HCT116 (cell line): ENCODE data around the gene EPG5. TPM values are rescaled to one million over a fixed set of nuclear protein-coding genes. Genes with fewer than 3 reads are reported as not detected.

Experiments
- ATAC-seq: fragments of 200-7000 bp; cut with Tn5 transposase; 2 replicates; pipeline ENCODE4 v1.9.1; 2020; ENCODE audit warnings: mild to moderate bottlenecking, moderate library complexity
- BruUV-seq: library from RNA; stranded (reverse); fragments of 400-500 nt; replicated peaks from 2 replicates; lab custom pipeline; 2021; lab: Mats Ljungman, UMichigan
- CTCF ChIA-PET: fragments of 300-600 bp; sonication (Branson Sonifier 250); formaldehyde crosslinking; loops from one replicate; lab custom pipeline; 2021; ENCODE audit warnings: antibody characterized with exemption; lab: Charles Lee
- POLR2A ChIA-PET: fragments of 300-600, 350-600 bp; sonication (Branson Sonifier 250); formaldehyde crosslinking; loops from one replicate; lab custom pipeline; 2021; ENCODE audit warnings: antibody characterized with exemption; lab: Charles Lee
- RAD21 ChIA-PET, 2 experiments: fragments of 300-600 bp; sonication (Branson Sonifier 250); formaldehyde crosslinking; loops; one replicate each; lab custom pipeline; 2023; ENCODE audit warnings: low total read pairs in 2 of 2; ENCODE audit not compliant: uncharacterized antibody in 2 of 2, unreplicated experiment in 2 of 2, low non-redundant PET in 1 of 2; lab: Charles Lee
- DNase-seq: peaks from one replicate; pipeline ENCODE4 v3.0.0-alpha.2; 2010; ENCODE audit warnings: low read depth, low spot score
- H2AFZ ChIP-seq: fragments of 200-600 bp; shearing (Covaris generic), sonication (generic); 2 replicates; pipeline ENCODE4 v1.6.1; 2017; ENCODE audit warnings: low read depth, mixed run types, mixed read lengths, antibody characterized with exemption, low read length; ENCODE audit not compliant: poor library complexity, severe bottlenecking
- H3K27ac ChIP-seq: 2 replicates; pipeline ENCODE4 v1.5.1; 2012; ENCODE audit warnings: low read depth, low read length
- H3K27me3 ChIP-seq: fragments of 200-600 bp; sonication (generic); 2 replicates; pipeline ENCODE4 v1.6.1; 2016; ENCODE audit warnings: mixed run types, low read length, mixed read lengths; ENCODE audit not compliant: insufficient read depth
- H3K36me3 ChIP-seq, 2 experiments: fragments of 200-500 bp in 1 of 2; fragments of 200-600 bp in 1 of 2; sonication (Bioruptor generic) in 1 of 2; sonication (generic) in 1 of 2; 2 replicates each; pipeline versions ENCODE4 v1.5.1 to v1.6.1; 2014 to 2016; ENCODE audit warnings: low read length in 2 of 2, inconsistent platforms in 1 of 2, mixed read lengths in 1 of 2, mixed run types in 1 of 2; ENCODE audit not compliant: insufficient read depth in 2 of 2, control insufficient read depth in 1 of 2
- H3K4me1 ChIP-seq, 2 experiments: fragments of 200-600 bp in 1 of 2; sonication (generic) in 1 of 2; 2 replicates each; pipeline versions ENCODE4 v1.5.1 to v1.6.1; 2012 to 2017; ENCODE audit warnings: low read length in 2 of 2, inconsistent platforms in 1 of 2, mild to moderate bottlenecking in 1 of 2, mixed read lengths in 1 of 2, mixed run types in 1 of 2, moderate library complexity in 1 of 2; ENCODE audit not compliant: insufficient read depth in 2 of 2, control insufficient read depth in 1 of 2
- H3K4me2 ChIP-seq: fragments of 200-600 bp; sonication (generic); 2 replicates; pipeline ENCODE4 v1.6.1; 2017; ENCODE audit warnings: mixed run types, low read length, mixed read lengths
- H3K4me3 ChIP-seq, 2 experiments: fragments of 200-600 bp in 1 of 2; sonication (generic) in 1 of 2; replicated peaks in 1 of 2; 2 replicates each; pipeline ENCODE4 v1.5.1; 2011 to 2016; ENCODE audit warnings: low read length in 2 of 2, control low read depth in 1 of 2, low read depth in 1 of 2, mild to moderate bottlenecking in 1 of 2, mixed read lengths in 1 of 2, mixed run types in 1 of 2
- H3K79me2 ChIP-seq: fragments of 200-600 bp; sonication (generic); 2 replicates; pipeline ENCODE4 v1.6.1; 2017; ENCODE audit warnings: mild to moderate bottlenecking, mixed run types, low read length, moderate library complexity, mixed read lengths; ENCODE audit not compliant: insufficient read depth
- H3K9ac ChIP-seq: fragments of 200-600 bp; sonication (generic); 2 replicates; pipeline ENCODE4 v1.6.1; 2016; ENCODE audit warnings: low read length, mixed read lengths
- H3K9me2 ChIP-seq: fragments of 200-600 bp; sonication (generic), shearing (Covaris generic); 2 replicates; pipeline ENCODE4 v1.6.1; 2017; ENCODE audit warnings: mixed run types, mild to moderate bottlenecking, moderate library complexity; ENCODE audit not compliant: insufficient read depth
- H3K9me3 ChIP-seq, 2 experiments: fragments of 200-500 bp in 1 of 2; fragments of 200-600 bp in 1 of 2; sonication (Bioruptor generic) in 1 of 2; sonication (generic) in 1 of 2; 2 replicates each; pipeline ENCODE4 v1.6.1; 2014 to 2017; ENCODE audit warnings: low read length in 2 of 2, mixed read lengths in 2 of 2, inconsistent platforms in 1 of 2, low read depth in 1 of 2, mild to moderate bottlenecking in 1 of 2, mixed run types in 1 of 2, moderate library complexity in 1 of 2; ENCODE audit not compliant: control insufficient read depth in 1 of 2, insufficient read depth in 1 of 2
- H4K20me1 ChIP-seq: fragments of 200-600 bp; sonication (generic), shearing (Covaris generic); 2 replicates; pipeline ENCODE4 v1.6.1; 2017; ENCODE audit warnings: mixed run types, mild to moderate bottlenecking, moderate library complexity; ENCODE audit not compliant: insufficient read depth
- EGR1 ChIP-seq: IDR thresholded peaks from 2 replicates; pipeline ENCODE4 v1.6.1; 2012; ENCODE audit warnings: low read depth
- EZH2 ChIP-seq: fragments of 200-600 bp; sonication (generic); IDR thresholded peaks from 2 replicates; pipeline ENCODE4 v1.6.1; 2017; ENCODE audit warnings: antibody characterized with exemption, mixed run types
- POLR2A ChIP-seq: IDR thresholded peaks from 2 replicates; pipeline ENCODE4 v1.7.0; 2011; ENCODE audit warnings: borderline replicate concordance; ENCODE audit not compliant: insufficient read depth, insufficient read length; ENCODE audit errors: extremely low read depth
- SP1 ChIP-seq: IDR thresholded peaks from 2 replicates; pipeline ENCODE4 v1.6.1; 2012; ENCODE audit warnings: low read depth
- ZFX ChIP-seq: fragments of 450-650 bp; IDR thresholded peaks from 2 replicates; pipeline ENCODE4 v1.6.1; 2017
- ZNF274 ChIP-seq: fragments of 200-500 bp; sonication (Bioruptor generic); IDR thresholded peaks from 2 replicates; pipeline ENCODE4 v1.6.1; 2014; ENCODE audit warnings: mild to moderate bottlenecking, low read depth, low read length, inconsistent platforms
- intact Hi-C: fragments of 100-400 bp; cut with micrococcal nuclease; formaldehyde crosslinking; loops from 2 replicates; pipeline ENCODE4 v1.10.0; 2022
- total RNA-seq: library from RNA; stranded (reverse); gene quantifications from one replicate; pipeline ENCODE4 v1.2.1, GENCODE V29; 2021; ENCODE audit not compliant: unreplicated experiment
- TF ChIP-seq, protein P1 (sequence below): IDR thresholded peaks from 2 replicates; pipeline ENCODE4 v1.6.1; 2012

The EPG5 gene
- total RNA-seq, 1 experiment from 2014 or later = 12.9 TPM

DNA sequence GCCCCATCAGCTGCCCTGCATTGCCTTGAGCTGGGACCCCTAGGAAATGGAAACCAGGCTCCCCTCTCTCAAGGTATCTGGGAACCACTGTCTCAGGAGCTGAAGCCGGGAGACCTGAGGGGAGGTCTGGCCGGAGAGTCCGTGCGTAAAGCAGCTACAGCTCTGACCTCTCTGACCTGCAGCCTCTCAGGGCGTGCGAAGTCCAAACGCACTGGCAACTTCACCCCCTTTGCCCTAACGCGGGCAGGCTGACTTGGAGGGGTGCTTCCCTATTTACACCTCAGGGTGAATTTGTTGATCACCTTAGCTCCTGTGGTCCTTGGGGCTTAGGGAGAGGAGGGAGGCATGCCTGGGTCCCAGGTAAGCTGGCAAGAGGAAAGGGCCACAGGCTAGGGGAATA is 124.1 kb downstream of the EPG5 start:
- Histone ChIP-seq H3K4me1 (no peaks in the 10 kb centered on the region), H3K9me3 (no peaks in the 10 kb centered on the region), H3K27me3 (no peaks in the 10 kb centered on the region), H4K20me1 (no peaks in the 10 kb centered on the region), H3K36me3 (no peaks in the 10 kb centered on the region)
- BruUV-seq = no TSS peak
- intact Hi-C loops = no loop called here
- ATAC-seq = no peak
- TF ChIP-seq POLR2A = no peak
- TF ChIP-seq EGR1 = no peak
- TF ChIP-seq, protein P1, sequence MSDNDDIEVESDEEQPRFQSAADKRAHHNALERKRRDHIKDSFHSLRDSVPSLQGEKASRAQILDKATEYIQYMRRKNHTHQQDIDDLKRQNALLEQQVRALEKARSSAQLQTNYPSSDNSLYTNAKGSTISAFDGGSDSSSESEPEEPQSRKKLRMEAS = no peak
- TF ChIP-seq SP1 = no peak
- no peak for TF ChIP-seq ZFX
- TF ChIP-seq, all 23 proteins: peak for 0
- CTCF ChIA-PET = no interaction called here
- Histone ChIP-seq H3K79me2 (no peaks in the 10 kb centered on the region), H3K4me2 (no peak overlapping the region), H3K27ac (no peak overlapping the region), H3K4me3 (no peak overlapping the region), H3K9me2 (no peaks in the 10 kb centered on the region), H3K9ac (no peak overlapping the region), H2AFZ (no peak overlapping the region)
- RAD21 ChIA-PET = no interaction called here
- DNase-seq = no peak
- POLR2A ChIA-PET = no interaction called here

DNA sequence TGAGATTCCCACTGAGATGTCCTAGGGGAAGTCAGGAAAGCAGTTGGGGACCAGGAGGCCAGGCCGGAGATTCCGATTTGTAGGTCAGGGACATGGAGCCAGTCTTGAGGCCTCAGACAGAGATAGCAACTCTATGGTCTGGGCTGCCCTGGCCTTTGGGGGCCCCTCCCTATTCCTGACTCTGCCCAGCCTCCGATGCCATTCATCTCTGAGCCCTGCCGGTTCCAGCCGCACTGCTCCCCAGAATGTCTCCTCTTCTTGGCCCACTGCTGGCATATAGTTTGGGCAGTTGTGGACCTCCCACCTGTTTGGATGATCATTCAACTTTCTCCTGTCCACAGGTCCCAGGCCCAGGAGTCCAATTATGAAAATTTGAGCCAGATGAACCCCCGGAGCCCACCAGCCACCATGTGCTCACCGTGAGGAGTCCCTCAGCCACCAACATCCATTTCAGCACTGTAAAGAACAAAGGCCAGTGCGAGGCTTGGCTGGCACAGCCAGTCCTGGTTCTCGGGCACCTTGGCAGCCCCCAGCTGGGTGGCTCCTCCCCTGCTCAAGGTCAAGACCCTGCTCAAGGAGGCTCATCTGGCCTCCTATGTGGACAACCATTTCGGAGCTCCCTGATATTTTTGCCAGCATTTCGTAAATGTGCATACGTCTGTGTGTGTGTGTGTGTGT is 125.2 kb downstream of the EPG5 start:
- Histone ChIP-seq H3K9me3 (no peaks in the 10 kb centered on the region), H3K4me3 (no peak overlapping the region), H3K4me1 (no peaks in the 10 kb centered on the region), H3K27ac (no peak overlapping the region), H3K36me3 (no peaks in the 10 kb centered on the region), H4K20me1 (no peaks in the 10 kb centered on the region), H3K27me3 (no peaks in the 10 kb centered on the region), H3K9me2 (no peaks in the 10 kb centered on the region), H3K4me2 (no peak overlapping the region), H3K9ac (no peak overlapping the region), H3K79me2 (no peaks in the 10 kb centered on the region), H2AFZ (no peak overlapping the region)
- ChIA-PET RAD21 (no interaction called here), CTCF (no interaction called here), POLR2A (no interaction called here)
- TF ChIP-seq ZNF274 (no peak), EZH2 (no peak)
- ATAC-seq (no peak), DNase-seq (no peak)
- intact Hi-C loops = no loop called here
- BruUV-seq = no TSS peak
